HFF-Myc (cell line): Measurements from ENCODE around the gene ASPDH.
"Not testable (repeated sequence)": the region's sequence is repeated elsewhere in the genome, so short reads cannot be mapped to it uniquely, and the experiment has no call there.

Source experiments
- DNase-seq: peaks from one replicate; pipeline ENCODE4 v3.0.0-alpha.2; 2011; ENCODE audit warnings: low read depth; ENCODE audit errors: extremely low read depth
- H3K4me3 ChIP-seq: replicated peaks from 2 replicates; pipeline ENCODE4 v1.5.1; 2011; ENCODE audit warnings: low read depth, mild to moderate bottlenecking, control low read depth, low read length
- CTCF ChIP-seq: IDR thresholded peaks from 2 replicates; pipeline ENCODE4 v1.5.1; 2012; ENCODE audit warnings: mild to moderate bottlenecking, low read depth, low read length, control low read depth; ENCODE audit errors: missing control alignments

Gene ASPDH

DNA sequence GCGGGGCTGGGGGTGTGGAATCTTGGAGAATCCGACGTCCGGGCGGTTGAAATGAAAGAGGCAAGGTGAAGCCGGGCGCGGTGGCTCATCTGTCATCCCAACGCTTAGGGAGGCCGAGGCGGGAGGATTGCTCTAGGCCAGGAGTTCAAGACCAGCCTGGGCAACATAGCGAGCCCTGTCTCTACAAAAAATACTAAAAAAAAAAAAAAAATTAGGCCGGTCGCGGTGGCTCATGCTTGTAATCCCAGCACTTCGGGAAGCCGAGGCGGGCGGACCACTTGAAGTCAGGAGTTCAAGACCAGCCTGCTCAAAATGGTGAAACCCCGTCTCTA is 36.8 kb downstream of the ASPDH start:
- no peak for DNase-seq
- peak overlapping the region; percentile 92 for H3K4me3 ChIP-seq
- no peak for TF ChIP-seq CTCF

DNA sequence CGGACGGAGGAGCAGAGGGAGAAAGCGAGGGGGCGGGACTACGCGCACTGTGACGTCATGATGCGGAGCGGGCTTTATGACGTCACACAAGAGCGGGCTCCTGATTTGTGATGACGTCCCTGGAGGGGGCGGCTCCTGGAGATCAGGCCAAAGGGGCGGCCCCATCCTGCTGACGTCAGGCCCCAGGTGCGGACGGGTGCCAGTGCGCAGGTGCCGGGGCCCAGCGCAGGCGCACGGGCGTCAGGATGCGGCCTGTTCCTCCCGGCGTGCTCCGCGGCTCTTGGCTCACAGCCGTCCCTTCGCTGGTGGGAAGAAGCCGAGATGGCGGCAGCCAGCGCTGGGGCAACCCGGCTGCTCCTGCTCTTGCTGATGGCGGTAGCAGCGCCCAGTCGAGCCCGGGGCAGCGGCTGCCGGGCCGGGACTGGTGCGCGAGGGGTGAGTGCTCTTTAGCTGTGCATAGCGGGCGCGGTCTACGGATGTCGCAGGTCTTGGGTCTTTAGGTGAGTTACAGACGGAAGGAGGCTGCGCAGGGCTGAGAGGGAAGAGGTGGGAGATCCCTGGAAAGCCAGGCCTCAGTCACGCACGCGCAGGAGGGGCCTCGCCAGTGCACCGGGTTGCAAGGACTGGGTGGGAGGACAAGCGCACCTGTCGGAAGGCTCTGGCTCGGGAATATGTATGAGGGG is 37.3 kb downstream of the ASPDH start, which contains the start of the genes EMC10 and GARIN5A:
EMC10 (plus strand) TSS at position 284 of the 683 bp plus-strand sequence; CDS start at position 322, 38 bp downstream.
GARIN5A (minus strand) TSS at position 625 of the 683 bp plus-strand sequence; CDS start at position 165, 460 bp downstream.
- TF ChIP-seq CTCF = no peak
- DNase-seq = peak; percentile 70
- peak within 1 kb of the TSS; percentile 92 for H3K4me3 ChIP-seq

- no peak for DNase-seq
- peak overlapping the region; percentile 92 for H3K4me3 ChIP-seq
These were observed 37.9 kb downstream of the ASPDH start for GRCh38 chr19:50475736-50476223.

DNA sequence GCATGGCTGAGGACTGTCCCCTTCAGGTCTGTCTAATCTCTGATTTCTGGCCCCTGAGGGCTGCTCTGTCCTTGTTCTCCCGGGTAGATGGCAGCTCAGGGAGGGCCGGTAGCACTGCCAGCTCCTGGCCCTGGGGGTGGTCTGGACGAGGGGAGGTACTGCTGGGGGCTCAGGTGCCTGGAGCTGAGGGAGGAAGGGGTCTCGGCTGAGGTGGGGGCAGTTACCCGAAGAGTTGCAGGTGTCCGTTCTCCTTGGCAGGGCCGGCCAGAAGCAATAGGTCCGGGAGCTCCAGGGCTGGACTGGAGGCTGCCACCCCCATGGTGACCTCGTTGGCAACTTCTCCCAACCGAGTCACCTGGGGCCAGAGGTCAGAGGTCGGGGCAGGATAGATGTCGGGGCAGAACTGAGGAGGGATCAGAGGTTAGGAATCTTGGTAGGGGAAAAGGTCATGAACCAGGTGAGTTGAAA is 38.6 kb downstream of the ASPDH start:
- H3K4me3 ChIP-seq = no peak overlapping the region
- no peak for DNase-seq
- TF ChIP-seq CTCF = no peak

More at GRCh38 chr19:50475736-50476223, 37.9 kb downstream of the ASPDH start:
- TF ChIP-seq CTCF = no peak

- not testable (repeated sequence) for H3K4me3 ChIP-seq
These were observed 40.4 kb downstream of the ASPDH start for GRCh38 chr19:50473336-50473735.

GRCh38 chr19:50468818-50469217 is 44.9 kb downstream of the ASPDH start:
- no peak for TF ChIP-seq CTCF
- no peak for DNase-seq
- no peak overlapping the region for H3K4me3 ChIP-seq

More at GRCh38 chr19:50473336-50473735, 40.4 kb downstream of the ASPDH start:
- not testable (repeated sequence) for DNase-seq

GRCh38 chr19:50467566-50467965 is 46.1 kb downstream of the ASPDH start:
- DNase-seq = no peak
- TF ChIP-seq CTCF = no peak
- H3K4me3 ChIP-seq = no peak overlapping the region
